ENCODE results near the gene TIMP4. TPM values are rescaled to one million over a fixed set of nuclear protein-coding genes. Genes with fewer than 3 reads are reported as not detected.

The TIMP4 gene
- total and polyA plus RNA-seq, 8 donors: 2.6 to 13.4 (median 7.3) TPM

DNA sequence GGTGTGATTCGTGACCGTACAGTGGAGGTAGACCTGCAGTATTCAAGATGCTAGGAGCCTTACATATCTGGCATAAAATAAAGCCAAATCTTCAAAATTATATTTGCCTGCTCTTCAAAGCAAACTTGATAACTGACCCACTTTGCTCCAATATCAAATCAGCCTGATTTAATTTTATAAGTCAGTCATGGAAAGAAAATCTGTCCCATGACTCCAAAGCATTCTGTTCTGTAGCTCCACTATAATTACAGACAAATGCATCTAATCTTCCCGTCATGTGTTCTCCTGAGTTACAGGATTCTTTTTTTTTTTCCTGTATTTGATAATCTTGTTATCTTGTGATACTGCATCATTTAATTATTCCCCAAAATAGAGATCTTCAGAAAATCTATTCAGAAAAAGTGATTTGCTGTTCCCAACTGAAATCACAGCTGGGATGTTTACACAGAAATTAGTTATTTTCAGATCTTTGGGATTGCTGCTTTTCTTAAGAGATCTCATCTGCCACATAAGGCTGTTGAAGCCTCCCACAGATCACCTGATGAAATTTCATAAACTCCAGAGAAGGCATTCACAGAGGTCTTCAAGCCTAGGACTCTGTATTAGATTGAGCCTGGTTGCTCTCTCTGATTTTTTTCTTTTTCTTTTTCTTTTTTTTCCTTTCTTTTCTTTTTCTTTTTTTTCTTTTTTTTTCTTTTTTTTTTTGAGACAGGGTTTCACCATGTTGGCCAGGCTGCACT, 27.2 kb downstream of the TIMP4 start:
- DNase-seq: no peak
- Histone ChIP-seq H3K27ac (no peak overlapping the region), H3K27me3 (peaks cover 0 to 10% (median 0%) of the 10 kb centered on the region in 3 donors), H3K4me3 (no peak overlapping the region), H3K9me3 (no peaks in the 10 kb centered on the region), H3K4me1 (peaks cover 0 to 6% (median 0%) of the 10 kb centered on the region in 4 donors), H3K36me3 (no peaks in the 10 kb centered on the region)
- WGBS, 5 donors: 83 to 89% (median 87%) methylated on average over 3 of the region's 3 CpGs
- intact Hi-C loops (cut with DNase I; ENCODE audit: low total_unique reads): loop anchor here (5.0 kb wide), 1 partner anchor 346 kb away; no protein-coding TSS in a partner anchor
- TF ChIP-seq EP300 (IDR thresholded peaks at IDR 0.05): no peak
- TF ChIP-seq, protein P1, sequence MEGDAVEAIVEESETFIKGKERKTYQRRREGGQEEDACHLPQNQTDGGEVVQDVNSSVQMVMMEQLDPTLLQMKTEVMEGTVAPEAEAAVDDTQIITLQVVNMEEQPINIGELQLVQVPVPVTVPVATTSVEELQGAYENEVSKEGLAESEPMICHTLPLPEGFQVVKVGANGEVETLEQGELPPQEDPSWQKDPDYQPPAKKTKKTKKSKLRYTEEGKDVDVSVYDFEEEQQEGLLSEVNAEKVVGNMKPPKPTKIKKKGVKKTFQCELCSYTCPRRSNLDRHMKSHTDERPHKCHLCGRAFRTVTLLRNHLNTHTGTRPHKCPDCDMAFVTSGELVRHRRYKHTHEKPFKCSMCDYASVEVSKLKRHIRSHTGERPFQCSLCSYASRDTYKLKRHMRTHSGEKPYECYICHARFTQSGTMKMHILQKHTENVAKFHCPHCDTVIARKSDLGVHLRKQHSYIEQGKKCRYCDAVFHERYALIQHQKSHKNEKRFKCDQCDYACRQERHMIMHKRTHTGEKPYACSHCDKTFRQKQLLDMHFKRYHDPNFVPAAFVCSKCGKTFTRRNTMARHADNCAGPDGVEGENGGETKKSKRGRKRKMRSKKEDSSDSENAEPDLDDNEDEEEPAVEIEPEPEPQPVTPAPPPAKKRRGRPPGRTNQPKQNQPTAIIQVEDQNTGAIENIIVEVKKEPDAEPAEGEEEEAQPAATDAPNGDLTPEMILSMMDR (IDR thresholded peaks at IDR 0.05): no peak
- TF ChIP-seq POLR2A (IDR thresholded peaks at IDR 0.05): no peak
- no peak for TF ChIP-seq POLR2AphosphoS5 (IDR thresholded peaks at IDR 0.05)

DNA sequence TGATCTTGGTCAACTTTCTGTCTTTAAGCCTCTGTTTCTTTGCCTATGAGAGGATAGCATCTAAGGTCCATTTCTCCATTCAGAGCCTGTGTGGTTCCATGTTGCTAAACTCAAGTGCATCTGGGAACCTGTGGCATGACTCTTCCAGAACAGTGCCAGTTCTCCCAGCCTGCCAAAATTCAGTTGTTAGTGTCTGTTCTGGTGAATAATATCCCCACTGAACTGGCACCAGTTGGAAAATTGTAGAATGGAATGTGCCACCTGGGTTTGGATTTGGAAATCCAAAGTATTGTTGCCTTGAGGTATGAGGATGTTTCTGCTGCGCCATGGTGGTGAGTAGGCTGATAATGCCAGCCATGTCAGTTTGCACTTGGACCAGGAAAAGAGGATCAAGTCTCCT, 31.3 kb downstream of the TIMP4 start:
- H3K36me3 ChIP-seq: no peaks in the 10 kb centered on the region
- peaks cover 0 to 10% (median 0%) of the 10 kb centered on the region in 3 donors for H3K27me3 ChIP-seq
- no peak overlapping the region for H3K4me3 ChIP-seq
- 94 to 100% (median 100%) methylated on average over 1 of the region's 1 CpG for WGBS, 5 donors
- H3K4me1 ChIP-seq: no peaks in the 10 kb centered on the region
- intact Hi-C loops (cut with DNase I; ENCODE audit: low total_unique reads): no loop called here
- DNase-seq: no peak
- no peaks in the 10 kb centered on the region for H3K9me3 ChIP-seq
- H3K27ac ChIP-seq: no peak overlapping the region
- no peak for TF ChIP-seq EP300 (IDR thresholded peaks at IDR 0.05)
- TF ChIP-seq POLR2A (IDR thresholded peaks at IDR 0.05): no peak
- TF ChIP-seq POLR2AphosphoS5 (IDR thresholded peaks at IDR 0.05): no peak

DNA sequence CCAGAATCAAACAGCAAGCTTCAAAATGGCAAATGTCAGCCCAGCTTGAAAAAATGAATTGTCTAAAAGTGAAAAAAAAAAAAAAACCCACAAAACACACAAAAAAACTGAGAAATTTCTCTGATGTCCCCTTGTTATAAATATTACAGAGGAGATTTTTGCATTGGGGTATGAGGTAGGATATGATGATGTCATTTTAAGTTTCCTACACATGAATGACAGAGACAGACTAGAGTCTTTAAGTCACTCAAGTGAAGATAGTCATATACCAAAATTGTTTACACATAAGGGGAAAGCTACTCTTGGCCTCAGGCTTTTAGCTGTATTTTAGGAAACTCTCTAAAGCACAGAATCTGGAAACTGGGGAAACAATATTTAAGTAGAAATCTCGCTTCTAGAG, 32.9 kb downstream of the TIMP4 start:
- peaks cover 0 to 10% (median 0%) of the 10 kb centered on the region in 3 donors for H3K27me3 ChIP-seq
- TF ChIP-seq, protein P1 (IDR thresholded peaks at IDR 0.05): no peak
- TF ChIP-seq EP300 (IDR thresholded peaks at IDR 0.05) (no peak), POLR2A (IDR thresholded peaks at IDR 0.05) (no peak), POLR2AphosphoS5 (IDR thresholded peaks at IDR 0.05) (no peak)
- intact Hi-C loops (cut with DNase I; ENCODE audit: low total_unique reads): no loop called here

DNA sequence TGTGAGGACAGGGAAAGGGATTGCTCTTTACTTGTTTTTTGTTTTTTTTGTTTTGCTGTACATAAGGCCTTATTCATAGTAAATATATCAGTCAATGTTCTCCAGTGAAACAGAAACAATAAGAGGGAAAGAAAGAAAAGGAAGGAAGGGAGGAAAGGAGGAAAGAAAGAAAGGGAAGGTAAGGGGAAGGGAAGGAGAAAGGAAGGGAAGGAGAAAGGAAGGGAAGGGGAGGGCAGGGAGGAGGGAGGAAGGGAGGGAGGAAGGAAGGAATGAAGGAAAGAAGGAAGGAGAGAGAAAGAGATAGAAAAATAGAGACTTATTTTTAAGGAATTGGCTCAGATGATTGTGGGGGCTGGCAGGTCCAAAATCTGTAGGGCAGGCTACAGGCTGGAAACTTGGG, 37.2 kb downstream of the TIMP4 start:
- Histone ChIP-seq H3K9me3 (no peaks in the 10 kb centered on the region), H3K27me3 (no peaks in the 10 kb centered on the region), H3K27ac (no peak overlapping the region), H3K4me1 (no peaks in the 10 kb centered on the region), H3K4me3 (no peak overlapping the region), H3K36me3 (no peaks in the 10 kb centered on the region)
- intact Hi-C loops (cut with DNase I; ENCODE audit: low total_unique reads): no loop called here
- no peak for TF ChIP-seq EP300 (IDR thresholded peaks at IDR 0.05)
- no peak for TF ChIP-seq POLR2AphosphoS5 (IDR thresholded peaks at IDR 0.05)
- no peak for DNase-seq

More for the DNA sequence above, 32.9 kb downstream of the TIMP4 start:
- no peak for DNase-seq
- Histone ChIP-seq H3K4me1 (no peaks in the 10 kb centered on the region), H3K9me3 (no peaks in the 10 kb centered on the region), H3K36me3 (no peaks in the 10 kb centered on the region), H3K4me3 (no peak overlapping the region), H3K27ac (no peak overlapping the region)
- WGBS, 5 donors: 69 to 86% (median 84%) methylated on average over 1 of the region's 1 CpG

DNA sequence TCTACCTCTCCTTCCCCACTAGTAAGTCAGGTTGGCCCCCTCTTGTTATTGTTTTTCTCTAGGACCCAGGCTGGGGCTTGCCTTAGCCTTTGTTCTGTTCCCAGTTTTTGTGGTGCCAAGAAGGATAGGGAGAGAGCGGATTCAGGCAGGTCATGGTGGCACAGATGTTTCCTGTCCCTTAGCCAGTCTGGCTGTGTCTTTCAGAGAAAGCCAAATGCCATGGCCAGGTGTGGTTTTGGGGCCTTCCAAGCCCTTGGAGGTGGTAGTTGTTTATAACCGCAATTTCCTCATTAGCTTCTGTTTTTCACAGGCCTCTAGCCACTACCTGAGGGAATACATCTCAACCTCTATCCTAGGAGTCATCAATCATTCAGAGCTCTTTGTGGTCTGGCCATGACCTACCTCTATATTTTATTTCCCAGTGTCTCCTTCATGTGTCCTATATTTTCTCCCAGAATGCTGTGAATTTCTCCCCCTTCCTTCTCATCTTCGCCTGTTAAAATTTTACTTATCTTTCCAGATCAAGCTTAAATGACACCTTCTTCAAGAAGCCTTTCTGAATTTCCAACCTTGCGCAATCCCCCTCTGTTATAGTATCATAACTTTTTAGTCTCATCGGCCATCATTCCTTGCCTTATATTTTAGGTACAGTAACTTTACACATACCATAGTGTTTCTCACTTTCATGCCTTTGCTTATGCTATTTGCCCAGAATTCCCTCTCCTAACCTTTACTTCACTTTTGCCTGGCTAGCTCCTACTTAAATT, 38.2 kb downstream of the TIMP4 start:
- TF ChIP-seq EP300 (IDR thresholded peaks at IDR 0.05) (no peak), POLR2A (IDR thresholded peaks at IDR 0.05) (no peak), POLR2AphosphoS5 (IDR thresholded peaks at IDR 0.05) (no peak)
- TF ChIP-seq, protein P1 (IDR thresholded peaks at IDR 0.05): no peak
- 74 to 88% (median 81%) methylated on average over 5 of the region's 5 CpGs for WGBS, 5 donors
- intact Hi-C loops (cut with DNase I; ENCODE audit: low total_unique reads): no loop called here
- no peaks in the 10 kb centered on the region for H3K4me1 ChIP-seq
- DNase-seq: peak in 1 of 2 donors; percentile 30
- no peak overlapping the region for H3K27ac ChIP-seq
- no peaks in the 10 kb centered on the region for H3K9me3 ChIP-seq
- H3K4me3 ChIP-seq: no peak overlapping the region
- no peaks in the 10 kb centered on the region for H3K27me3 ChIP-seq
- no peaks in the 10 kb centered on the region for H3K36me3 ChIP-seq

All from stomach (tissue), 9 donors.